Measurements from ENCODE around the gene RHO.

RHO gene

GRCh38 chr3:129520960-129521359 is 7.5 kb upstream of the RHO start:
- no peak for DNase-seq (ENCODE audit: low spot score)

GRCh38 chr3:129521611-129522010 is 6.8 kb upstream of the RHO start:
- no peak for DNase-seq (ENCODE audit: low spot score)

GRCh38 chr3:129522953-129523352 is 5.5 kb upstream of the RHO start:
- DNase-seq (ENCODE audit: low spot score), result no peak

- no peak for DNase-seq (ENCODE audit: low spot score)
Observed at GRCh38 chr3:129524081-129524480, 4.4 kb upstream of the RHO start.

- peak; percentile 64 for DNase-seq (ENCODE audit: low spot score)
Observed at GRCh38 chr3:129525341-129525968, 3.0 kb upstream of the RHO start.

- DNase-seq (ENCODE audit: low spot score), result no peak
Observed at GRCh38 chr3:129526121-129526900, 2.1 kb upstream of the RHO start.

- no peak for DNase-seq (ENCODE audit: low spot score)
Observed at GRCh38 chr3:129527262-129527661, 1.2 kb upstream of the RHO start.

- no peak for DNase-seq (ENCODE audit: low spot score)
Observed at GRCh38 chr3:129529436-129530210, 1.2 kb downstream of the RHO start.

GRCh38 chr3:129530251-129530791 is 1.9 kb downstream of the RHO start:
- DNase-seq (ENCODE audit: low spot score), result peak; percentile 71

- no peak for DNase-seq (ENCODE audit: low spot score)
Observed at GRCh38 chr3:129530821-129531220, 2.4 kb downstream of the RHO start.

- DNase-seq (ENCODE audit: low spot score), result no peak
Observed at GRCh38 chr3:129531699-129532098, 3.3 kb downstream of the RHO start.

GRCh38 chr3:129532261-129532660 is 3.8 kb downstream of the RHO start:
- no peak for DNase-seq (ENCODE audit: low spot score)

GRCh38 chr3:129533406-129533805 is 5.0 kb downstream of the RHO start:
- no peak for DNase-seq (ENCODE audit: low spot score)

- DNase-seq (ENCODE audit: low spot score), result no peak
Observed at GRCh38 chr3:129534428-129535027, 6.1 kb downstream of the RHO start.

GRCh38 chr3:129535075-129535474 is 6.6 kb downstream of the RHO start:
- no peak for DNase-seq (ENCODE audit: low spot score)

- no peak for DNase-seq (ENCODE audit: low spot score)
Observed at GRCh38 chr3:129536374-129536667, 7.9 kb downstream of the RHO start.

GRCh38 chr3:129536804-129537203 is 8.4 kb downstream of the RHO start:
- no peak for DNase-seq (ENCODE audit: low spot score)

GRCh38 chr3:129539206-129539605 is 10.8 kb downstream of the RHO start:
- no peak for DNase-seq (ENCODE audit: low spot score)

GRCh38 chr3:129540776-129541516 is 12.5 kb downstream of the RHO start:
- no peak for DNase-seq (ENCODE audit: low spot score)

- no peak for DNase-seq (ENCODE audit: low spot score)
Observed at GRCh38 chr3:129542747-129543146, 14.3 kb downstream of the RHO start.

- DNase-seq (ENCODE audit: low spot score), result no peak
Observed at GRCh38 chr3:129543156-129543790, 14.8 kb downstream of the RHO start, which contains the start of gene H1-8. H1-8 (plus strand) TSS chr3:129543175; CDS start chr3:129543219, 44 bp downstream.
